GM21529 (cell line): ENCODE results near the gene ACER2.
"Not testable (repeated sequence)": the region's sequence is repeated elsewhere in the genome, so short reads cannot be mapped to it uniquely, and the experiment has no call there.

ENCODE experiments used
- ATAC-seq: cut with Tn5 transposase; IDR thresholded peaks from one replicate; pipeline ENCODE4 v1.9.1; 2021; ENCODE audit not compliant: unreplicated experiment

Gene ACER2

GRCh38 chr9:19408693-19409400 lies at the start of gene ACER2:
ACER2 (plus strand) TSS chr9:19409009; CDS start chr9:19409085, 76 bp downstream.
- peak; percentile 92 for ATAC-seq

DNA sequence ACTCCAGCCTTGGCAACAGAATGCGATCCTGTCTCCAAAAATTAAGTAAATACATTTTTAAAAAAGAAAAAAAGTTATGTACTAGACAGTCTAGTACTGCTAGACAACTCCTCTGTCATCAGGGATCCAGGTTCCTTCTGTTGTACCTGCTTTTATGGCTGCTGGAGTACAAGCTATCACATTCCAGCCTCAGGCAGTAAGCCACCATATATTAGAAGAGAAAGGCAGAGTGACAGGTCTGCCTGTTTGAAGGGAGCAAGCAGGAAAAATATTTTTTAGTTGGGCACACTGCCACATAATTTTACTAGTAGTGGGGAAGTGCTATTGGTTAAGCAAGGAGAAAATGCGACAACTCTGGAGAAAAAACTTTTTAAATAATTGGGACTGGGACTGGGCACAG lies 39.7 kb upstream of the ACER2 start:
- no peak for ATAC-seq

DNA sequence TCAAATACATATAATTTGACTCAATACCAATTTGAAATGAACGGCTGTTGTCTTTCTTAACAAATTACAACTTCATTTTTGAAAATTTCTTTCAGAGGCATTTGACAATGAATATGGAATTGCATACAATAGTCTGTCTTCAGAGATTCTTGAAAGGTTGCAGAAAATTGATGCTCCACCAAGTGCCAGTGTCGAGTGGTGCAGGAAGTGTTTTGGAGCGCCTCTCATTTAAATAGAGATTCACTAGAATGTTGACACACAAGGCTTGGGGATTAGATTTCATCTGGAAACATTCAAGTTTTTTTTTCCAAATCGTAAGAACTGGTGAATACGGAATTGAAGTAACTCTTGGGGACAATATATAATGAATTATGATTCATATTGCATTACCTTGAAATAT lies 36.9 kb upstream of the ACER2 start:
- no peak for ATAC-seq

DNA sequence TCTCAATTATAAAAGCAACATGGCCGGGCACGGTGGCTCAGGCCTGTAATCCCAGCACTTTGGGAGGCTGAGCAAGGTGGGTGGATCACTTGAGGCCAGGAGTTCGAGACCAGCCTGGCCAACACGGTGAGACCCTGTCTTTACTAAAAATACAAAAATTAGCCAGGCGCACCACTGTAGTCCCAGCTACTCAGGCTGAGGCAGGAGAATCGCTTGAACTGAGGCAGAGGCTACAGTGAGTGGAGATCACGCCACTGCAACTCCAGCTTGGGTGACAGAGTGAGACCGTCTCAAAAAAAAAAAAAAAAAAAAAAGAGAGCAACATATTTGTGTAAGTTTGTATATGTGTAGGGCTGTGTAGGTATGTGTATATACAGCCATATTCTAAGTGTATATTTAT lies 36.2 kb upstream of the ACER2 start:
- no peak for ATAC-seq

DNA sequence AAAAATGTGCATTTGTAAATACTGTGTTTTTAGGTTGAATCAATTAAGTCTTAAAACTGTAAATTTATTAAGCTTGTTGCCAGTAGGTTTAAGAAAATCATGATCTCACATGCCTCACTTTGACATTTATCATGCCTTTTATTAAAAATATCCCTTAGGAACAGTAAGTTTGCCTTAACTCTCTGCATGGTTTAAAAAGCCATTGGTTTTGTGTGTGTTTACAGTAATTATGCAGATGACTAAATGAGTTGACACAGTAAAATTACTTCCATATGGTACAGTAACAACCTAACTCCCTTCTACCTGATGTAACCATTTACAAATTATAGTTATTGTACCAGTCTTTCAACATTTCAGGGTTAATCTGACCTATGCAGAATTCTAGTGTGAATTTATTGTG lies 35.3 kb upstream of the ACER2 start:
- ATAC-seq, result no peak

- no peak for ATAC-seq
Observed at GRCh38 chr9:19375538-19375937, 33.3 kb upstream of the ACER2 start.

DNA sequence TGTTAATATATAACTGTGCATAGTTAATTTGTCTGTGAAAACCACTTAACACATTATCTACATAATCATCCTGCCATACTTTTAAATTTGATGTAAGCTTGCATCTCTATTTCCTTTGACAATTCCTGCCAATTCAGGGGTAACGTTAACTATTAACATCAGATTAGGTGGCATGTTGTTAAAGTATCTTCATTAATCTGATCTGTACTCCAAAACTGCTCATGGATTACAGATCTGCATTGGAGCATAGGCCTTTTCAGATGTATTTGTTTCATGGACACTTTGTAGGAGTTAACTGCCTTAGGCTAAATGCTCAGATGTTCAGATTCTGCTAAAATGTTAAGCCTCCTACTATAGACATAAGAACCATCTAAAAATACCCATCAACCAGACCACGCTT lies 31.9 kb upstream of the ACER2 start:
- no peak for ATAC-seq

- ATAC-seq, result no peak
Observed at GRCh38 chr9:19378164-19378563, 30.6 kb upstream of the ACER2 start.

- no peak for ATAC-seq
Observed at GRCh38 chr9:19378647-19379046, 30.2 kb upstream of the ACER2 start.

DNA sequence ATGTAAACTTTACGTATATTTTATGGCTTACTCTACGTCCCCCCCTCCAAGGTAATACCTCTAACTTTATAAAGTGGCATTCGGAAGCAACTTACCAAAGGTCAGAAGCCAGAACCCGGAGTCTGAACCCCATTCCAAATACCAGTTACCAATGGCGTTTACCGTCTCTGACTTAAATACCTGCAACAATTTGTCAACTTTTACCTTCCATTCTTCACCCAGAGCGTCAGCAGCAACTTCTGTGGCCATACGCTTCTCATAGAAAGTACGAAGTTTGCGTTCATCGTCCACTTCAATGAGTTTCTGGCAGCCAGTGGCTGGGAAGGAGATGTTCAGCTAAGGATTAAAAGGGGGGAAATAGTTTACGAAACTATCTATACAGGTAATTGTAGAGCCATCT lies 29.5 kb upstream of the ACER2 start:
- no peak for ATAC-seq

DNA sequence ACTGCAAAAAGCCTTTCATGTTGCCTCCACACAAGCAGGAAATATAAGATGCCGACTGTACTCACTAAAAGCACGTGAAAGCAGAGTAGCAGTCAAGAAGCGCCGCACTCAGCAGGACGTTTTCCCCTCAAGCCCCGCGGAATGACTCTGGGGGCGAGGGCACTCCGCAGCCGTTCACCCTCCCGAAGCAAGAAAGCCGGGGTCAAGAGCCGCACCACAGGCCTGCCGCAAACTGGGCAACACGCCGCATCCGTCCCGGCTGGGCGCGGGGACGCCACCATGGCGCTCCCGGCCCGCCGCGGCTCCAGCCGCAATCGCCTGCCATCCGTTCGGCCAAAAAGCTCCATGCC lies 29.1 kb upstream of the ACER2 start:
- ATAC-seq, result peak; percentile 26

GRCh38 chr9:19380826-19381075 lies 28.1 kb upstream of the ACER2 start:
- ATAC-seq, result no peak

DNA sequence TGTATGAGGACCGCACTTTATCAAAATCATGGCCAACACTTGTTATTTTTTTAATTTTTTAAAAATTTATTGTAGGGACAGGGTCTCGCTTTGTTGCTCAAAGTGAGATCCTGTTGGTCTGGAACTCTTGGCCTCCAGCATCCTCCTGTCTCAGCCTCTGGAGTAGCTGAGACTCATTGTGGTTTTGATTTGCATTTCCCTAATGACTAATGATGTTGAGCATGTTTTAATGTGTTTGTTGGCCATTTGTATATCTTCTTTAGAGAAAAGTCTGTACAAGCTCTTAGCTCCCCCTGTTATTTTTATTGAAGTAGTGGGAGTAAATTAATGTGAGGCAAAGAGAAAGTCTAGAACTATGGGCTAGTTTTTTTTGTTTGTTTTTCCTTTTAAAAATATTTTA lies 27.2 kb upstream of the ACER2 start:
- no peak for ATAC-seq

GRCh38 chr9:19385212-19385611 lies 23.6 kb upstream of the ACER2 start:
- not testable (repeated sequence) for ATAC-seq

- ATAC-seq, result no peak
Observed at GRCh38 chr9:19385786-19386501, 22.9 kb upstream of the ACER2 start.

- ATAC-seq, result no peak
Observed at GRCh38 chr9:19386502-19387044, 22.2 kb upstream of the ACER2 start.

- no peak for ATAC-seq
Observed at GRCh38 chr9:19387317-19387716, 21.5 kb upstream of the ACER2 start.

GRCh38 chr9:19389539-19389938 lies 19.3 kb upstream of the ACER2 start:
- ATAC-seq, result not testable (repeated sequence)

DNA sequence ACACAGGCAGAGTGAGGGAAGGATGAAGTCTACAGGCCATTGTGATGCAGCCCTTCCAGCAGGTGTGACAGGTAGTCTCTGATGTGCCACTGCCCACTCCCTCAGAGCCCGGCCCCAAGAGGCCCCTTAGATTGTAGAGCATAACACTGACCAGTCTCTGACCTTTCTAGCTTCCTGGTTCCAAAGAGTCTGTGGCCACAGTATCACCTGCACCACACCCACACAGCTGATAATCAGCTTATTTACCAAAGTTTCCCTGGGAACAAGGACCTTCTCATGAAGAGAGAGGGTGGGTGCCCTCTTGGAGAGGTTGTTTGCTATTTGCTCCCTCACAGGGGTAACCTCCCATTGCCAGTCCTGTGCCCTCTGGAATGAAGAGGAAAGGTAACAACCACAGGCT lies 11.0 kb upstream of the ACER2 start:
- ATAC-seq, result no peak

GRCh38 chr9:19403231-19403630 lies 5.6 kb upstream of the ACER2 start:
- not testable (repeated sequence) for ATAC-seq

- ATAC-seq, result no peak
Observed at GRCh38 chr9:19404283-19405075, 4.3 kb upstream of the ACER2 start.

- no peak for ATAC-seq
Observed at GRCh38 chr9:19405771-19406170, 3.0 kb upstream of the ACER2 start.
